ENCODE results near the gene FAM151A. TPM values are rescaled to one million over a fixed set of nuclear protein-coding genes. Genes with fewer than 3 reads are reported as not detected.

Gene FAM151A
- polyA plus RNA-seq, 1 donor from 2014 or later: not detected

DNA sequence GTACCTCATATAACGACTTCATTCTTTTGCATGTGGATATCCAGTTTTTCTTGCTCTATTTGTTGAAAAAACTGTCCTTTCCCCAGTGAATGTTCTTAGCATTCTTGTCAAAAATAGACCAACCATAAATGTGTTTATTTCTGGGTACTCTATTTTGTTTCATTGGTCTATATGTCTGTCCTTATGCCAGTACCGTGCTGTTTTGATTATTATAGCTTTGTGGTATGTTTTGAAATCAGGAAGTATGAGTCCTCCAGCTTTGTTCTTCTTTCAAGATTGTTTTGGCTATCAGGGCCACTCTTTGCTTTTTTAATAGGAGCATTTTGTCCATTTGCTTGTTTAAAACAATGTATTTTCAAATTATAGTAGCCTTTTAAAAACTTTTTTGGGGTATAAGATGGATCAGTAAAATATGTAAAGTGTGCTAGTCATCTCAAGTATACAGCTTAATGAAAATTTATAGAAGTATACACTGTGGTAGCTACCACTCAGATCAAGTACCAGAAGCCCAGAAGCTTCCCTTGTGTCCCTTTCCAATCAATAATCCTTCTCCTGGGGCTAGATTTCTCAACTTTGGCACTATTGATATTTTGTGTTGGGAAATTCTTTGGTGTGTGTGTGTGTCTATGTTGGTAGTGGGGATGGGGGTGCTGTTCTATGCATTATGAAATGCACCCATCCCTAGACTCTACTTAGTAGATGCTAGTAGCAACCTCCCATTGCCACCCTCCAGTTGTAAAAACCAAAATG lies 35.0 kb upstream of the FAM151A start:
- Histone ChIP-seq H2AFZ (ENCODE audit: low read depth, low read length) (no peak overlapping the region), H3F3A (ENCODE audit: insufficient read depth, low read length, poor library complexity, severe bottlenecking) (no peaks in the 10 kb centered on the region), H3K36me3 (ENCODE audit: insufficient read depth, low read length) (no peaks in the 10 kb centered on the region), H3K4me2 (ENCODE audit: low read length) (no peak overlapping the region), H3K9ac (ENCODE audit: low read length) (no peak overlapping the region), H3K9me2 (ENCODE audit: insufficient read depth, low read length) (no peaks in the 10 kb centered on the region), H3K27ac (ENCODE audit: low read length) (no peak overlapping the region), H4K20me1 (ENCODE audit: insufficient read depth) (no peaks in the 10 kb centered on the region), H3K27me3 (ENCODE audit: insufficient read depth, low read depth, low read length) (no peaks in the 10 kb centered on the region), H3K9me3 (ENCODE audit: low read length) (no peaks in the 10 kb centered on the region), H3K79me2 (replicated peaks; ENCODE audit: insufficient read depth, low read length) (no peaks in the 10 kb centered on the region), H3K4me3 (ENCODE audit: low read length) (no peak overlapping the region)
- TF ChIP-seq CTCF (IDR thresholded peaks at IDR 0.05; ENCODE audit: poor library complexity, severe bottlenecking) (no peak), EP300 (conservative IDR thresholded peaks at IDR 0.05; ENCODE audit: poor library complexity, severe bottlenecking) (no peak), SMC3 (conservative IDR thresholded peaks at IDR 0.05; ENCODE audit: poor library complexity) (no peak), MXI1 (conservative IDR thresholded peaks at IDR 0.05; ENCODE audit: poor library complexity, severe bottlenecking) (no peak), TAF1 (IDR thresholded peaks at IDR 0.05; ENCODE audit: low read depth) (no peak), EZH2 (IDR thresholded peaks at IDR 0.05; ENCODE audit: borderline replicate concordance, insufficient read depth, low read length, poor library complexity, severe bottlenecking) (no peak), POLR2AphosphoS5 (IDR thresholded peaks at IDR 0.05) (no peak), RAD21 (conservative IDR thresholded peaks at IDR 0.05) (no peak)
- TF ChIP-seq, protein P1, sequence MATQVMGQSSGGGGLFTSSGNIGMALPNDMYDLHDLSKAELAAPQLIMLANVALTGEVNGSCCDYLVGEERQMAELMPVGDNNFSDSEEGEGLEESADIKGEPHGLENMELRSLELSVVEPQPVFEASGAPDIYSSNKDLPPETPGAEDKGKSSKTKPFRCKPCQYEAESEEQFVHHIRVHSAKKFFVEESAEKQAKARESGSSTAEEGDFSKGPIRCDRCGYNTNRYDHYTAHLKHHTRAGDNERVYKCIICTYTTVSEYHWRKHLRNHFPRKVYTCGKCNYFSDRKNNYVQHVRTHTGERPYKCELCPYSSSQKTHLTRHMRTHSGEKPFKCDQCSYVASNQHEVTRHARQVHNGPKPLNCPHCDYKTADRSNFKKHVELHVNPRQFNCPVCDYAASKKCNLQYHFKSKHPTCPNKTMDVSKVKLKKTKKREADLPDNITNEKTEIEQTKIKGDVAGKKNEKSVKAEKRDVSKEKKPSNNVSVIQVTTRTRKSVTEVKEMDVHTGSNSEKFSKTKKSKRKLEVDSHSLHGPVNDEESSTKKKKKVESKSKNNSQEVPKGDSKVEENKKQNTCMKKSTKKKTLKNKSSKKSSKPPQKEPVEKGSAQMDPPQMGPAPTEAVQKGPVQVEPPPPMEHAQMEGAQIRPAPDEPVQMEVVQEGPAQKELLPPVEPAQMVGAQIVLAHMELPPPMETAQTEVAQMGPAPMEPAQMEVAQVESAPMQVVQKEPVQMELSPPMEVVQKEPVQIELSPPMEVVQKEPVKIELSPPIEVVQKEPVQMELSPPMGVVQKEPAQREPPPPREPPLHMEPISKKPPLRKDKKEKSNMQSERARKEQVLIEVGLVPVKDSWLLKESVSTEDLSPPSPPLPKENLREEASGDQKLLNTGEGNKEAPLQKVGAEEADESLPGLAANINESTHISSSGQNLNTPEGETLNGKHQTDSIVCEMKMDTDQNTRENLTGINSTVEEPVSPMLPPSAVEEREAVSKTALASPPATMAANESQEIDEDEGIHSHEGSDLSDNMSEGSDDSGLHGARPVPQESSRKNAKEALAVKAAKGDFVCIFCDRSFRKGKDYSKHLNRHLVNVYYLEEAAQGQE (IDR thresholded peaks at IDR 0.05; ENCODE audit: borderline replicate concordance): no peak

- no peak overlapping the region for H3K27ac ChIP-seq (ENCODE audit: low read length)
- H3K9me3 ChIP-seq (ENCODE audit: low read length): no peaks in the 10 kb centered on the region
- TF ChIP-seq CTCF (IDR thresholded peaks at IDR 0.05; ENCODE audit: poor library complexity, severe bottlenecking) (no peak), TAF1 (IDR thresholded peaks at IDR 0.05; ENCODE audit: low read depth) (no peak), MXI1 (conservative IDR thresholded peaks at IDR 0.05; ENCODE audit: poor library complexity, severe bottlenecking) (no peak), POLR2AphosphoS5 (IDR thresholded peaks at IDR 0.05) (no peak), EZH2 (IDR thresholded peaks at IDR 0.05; ENCODE audit: borderline replicate concordance, insufficient read depth, low read length, poor library complexity, severe bottlenecking) (no peak), RAD21 (conservative IDR thresholded peaks at IDR 0.05) (no peak), EP300 (conservative IDR thresholded peaks at IDR 0.05; ENCODE audit: poor library complexity, severe bottlenecking) (no peak), SMC3 (conservative IDR thresholded peaks at IDR 0.05; ENCODE audit: poor library complexity) (no peak)
- TF ChIP-seq, protein P1 (IDR thresholded peaks at IDR 0.05; ENCODE audit: borderline replicate concordance): no peak
- H3K4me2 ChIP-seq (ENCODE audit: low read length): no peak overlapping the region
- no peak overlapping the region for H2AFZ ChIP-seq (ENCODE audit: low read depth, low read length)
- no peaks in the 10 kb centered on the region for H3K27me3 ChIP-seq (ENCODE audit: insufficient read depth, low read depth, low read length)
- H3F3A ChIP-seq (ENCODE audit: insufficient read depth, low read length, poor library complexity, severe bottlenecking): no peaks in the 10 kb centered on the region
- no peaks in the 10 kb centered on the region for H3K79me2 ChIP-seq (replicated peaks; ENCODE audit: insufficient read depth, low read length)
- no peaks in the 10 kb centered on the region for H4K20me1 ChIP-seq (ENCODE audit: insufficient read depth)
- no peaks in the 10 kb centered on the region for H3K36me3 ChIP-seq (ENCODE audit: insufficient read depth, low read length)
- H3K9me2 ChIP-seq (ENCODE audit: insufficient read depth, low read length): no peaks in the 10 kb centered on the region
- no peak overlapping the region for H3K9ac ChIP-seq (ENCODE audit: low read length)
- H3K4me3 ChIP-seq (ENCODE audit: low read length): no peak overlapping the region
Observed at GRCh38 chr1:54653036-54653435, 29.7 kb upstream of the FAM151A start.
